CD4-positive, alpha-beta T cell treated with Interleukin-4 for 4 hours (primary cell): Measurements from ENCODE around the gene TNRC18.

Experiments used
- DNase-seq: peaks from one replicate; pipeline ENCODE4 v3.0.0-alpha.2; 2020

The TNRC18 gene

GRCh38 chr7:5425507-5426225 lies 2.0 kb upstream of the TNRC18 start:
- no peak for DNase-seq

GRCh38 chr7:5424749-5425506 lies 1.3 kb upstream of the TNRC18 start:
- DNase-seq, result no peak

- DNase-seq, result peak; percentile 51
These were observed 528 bp upstream of the TNRC18 start for GRCh38 chr7:5423976-5424748.

GRCh38 chr7:5422396-5423305 lies 983 bp downstream of the TNRC18 start:
- DNase-seq, result no peak

DNA sequence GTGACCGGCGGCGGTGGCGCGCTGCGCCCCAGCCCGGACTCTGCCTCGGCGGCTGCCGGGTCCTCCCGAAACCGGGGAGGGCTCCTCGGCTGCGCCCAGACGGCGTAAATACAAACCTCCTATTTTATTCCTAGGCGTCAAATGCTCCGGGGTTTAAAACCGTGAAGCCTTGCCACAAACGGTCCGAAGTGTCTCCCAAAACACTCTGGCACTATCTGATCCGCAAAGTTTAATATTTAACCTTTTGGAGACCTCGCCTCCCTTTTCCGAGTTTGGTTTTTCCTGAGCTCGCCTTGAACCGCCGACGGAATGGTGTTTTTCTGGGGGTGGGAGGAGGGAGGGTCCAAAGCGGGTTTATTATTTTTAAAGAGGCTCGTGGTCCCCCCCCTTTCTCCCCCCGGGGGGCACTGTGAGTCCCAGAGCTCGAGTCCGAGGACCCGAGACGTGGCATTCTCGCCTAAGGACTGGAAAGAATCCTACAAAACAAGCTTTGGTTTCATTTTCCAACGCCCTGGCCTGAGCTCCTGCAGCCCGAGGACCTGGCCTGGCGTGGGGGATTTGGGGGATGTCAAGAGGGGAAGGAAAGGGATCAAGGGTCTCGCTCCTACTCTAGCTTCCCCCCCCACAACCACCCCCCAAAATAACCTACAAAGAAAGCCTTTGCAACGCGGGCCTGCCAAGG lies 1.8 kb downstream of the TNRC18 start:
- no peak for DNase-seq

GRCh38 chr7:5420881-5421713 lies 2.5 kb downstream of the TNRC18 start:
- DNase-seq, result no peak

DNA sequence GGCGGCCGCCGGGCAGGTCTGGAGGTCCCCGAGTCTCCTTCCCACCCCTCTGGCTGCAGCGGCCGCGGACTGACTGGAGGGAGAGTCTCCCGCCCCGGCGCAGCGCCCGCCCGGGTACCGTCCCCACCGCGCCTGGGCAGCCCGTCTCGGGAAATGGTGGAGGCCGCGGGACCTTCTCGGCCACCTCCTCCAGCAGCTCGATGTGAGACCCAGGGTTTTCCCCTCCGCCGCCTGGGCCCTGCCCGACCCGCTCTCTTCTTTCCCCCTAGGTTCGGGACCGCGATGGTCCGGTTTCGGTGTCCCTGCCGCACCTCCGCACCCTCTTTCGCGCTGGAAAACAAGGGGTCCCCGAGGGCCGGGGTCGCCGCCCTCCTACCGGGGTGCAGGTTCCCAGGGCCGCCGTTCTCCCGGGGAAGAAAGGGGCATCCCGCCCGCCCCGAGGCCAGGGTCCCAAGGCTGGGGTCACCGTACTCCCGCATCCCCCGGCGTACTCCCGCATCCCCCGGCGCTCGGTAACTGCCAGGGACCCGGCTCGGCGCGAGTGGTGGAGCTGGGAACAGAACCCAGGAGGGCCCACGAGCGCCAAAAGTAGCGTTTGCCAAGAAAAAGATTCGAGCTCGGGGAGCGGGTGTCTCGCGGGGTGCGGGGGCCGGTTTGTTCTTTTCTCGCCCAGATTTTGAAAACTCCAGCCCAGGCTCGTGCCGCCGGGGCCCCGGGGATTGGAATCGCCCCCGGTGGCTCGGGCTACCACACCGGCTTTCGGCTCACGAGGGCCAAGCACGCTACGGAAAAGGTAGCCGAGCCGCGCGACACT lies 3.4 kb downstream of the TNRC18 start:
- DNase-seq, result no peak

DNA sequence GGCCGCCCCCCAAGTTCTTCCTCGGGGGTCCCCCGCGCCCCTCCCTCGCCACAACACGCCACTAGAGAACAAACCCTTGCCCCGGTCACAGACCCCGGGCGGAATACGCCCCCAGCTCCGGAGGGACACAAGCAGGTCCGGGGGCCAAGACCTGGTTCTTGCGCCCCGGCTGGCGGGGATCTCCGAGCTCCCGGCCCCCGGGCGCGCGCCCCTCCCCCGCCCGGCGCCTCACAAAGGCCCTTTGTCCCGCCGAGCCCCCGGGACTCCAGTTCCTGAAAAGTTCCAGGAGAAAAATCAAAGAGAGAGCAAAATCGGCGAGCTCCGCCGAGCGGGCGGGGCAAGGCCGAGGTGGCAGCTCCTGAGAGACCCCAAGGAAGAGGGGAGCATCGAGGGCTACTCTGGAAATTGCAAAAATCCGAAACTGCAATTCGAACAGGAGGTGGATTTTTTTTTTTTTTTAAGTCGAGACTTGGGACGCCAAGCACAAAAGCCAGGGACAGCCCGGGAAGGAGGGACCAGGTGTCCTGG lies 4.0 kb downstream of the TNRC18 start:
- DNase-seq, result no peak

DNA sequence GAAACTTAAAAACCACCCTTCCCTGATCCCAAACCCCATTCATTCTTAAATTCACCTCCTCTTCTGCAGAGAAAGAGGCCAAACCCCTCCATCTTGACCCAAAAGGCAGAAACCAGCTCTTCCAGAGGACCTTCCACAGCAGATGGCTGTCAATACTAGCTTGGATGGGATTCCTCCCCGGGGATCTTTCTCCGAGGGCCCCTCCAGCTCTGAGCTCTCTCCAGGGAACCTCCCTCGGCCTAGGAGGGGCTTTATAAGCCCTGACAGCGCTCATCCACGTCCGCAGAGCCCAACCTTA lies 5.4 kb downstream of the TNRC18 start:
- DNase-seq, result no peak

GRCh38 chr7:5417106-5418071 lies 6.2 kb downstream of the TNRC18 start:
- no peak for DNase-seq

DNA sequence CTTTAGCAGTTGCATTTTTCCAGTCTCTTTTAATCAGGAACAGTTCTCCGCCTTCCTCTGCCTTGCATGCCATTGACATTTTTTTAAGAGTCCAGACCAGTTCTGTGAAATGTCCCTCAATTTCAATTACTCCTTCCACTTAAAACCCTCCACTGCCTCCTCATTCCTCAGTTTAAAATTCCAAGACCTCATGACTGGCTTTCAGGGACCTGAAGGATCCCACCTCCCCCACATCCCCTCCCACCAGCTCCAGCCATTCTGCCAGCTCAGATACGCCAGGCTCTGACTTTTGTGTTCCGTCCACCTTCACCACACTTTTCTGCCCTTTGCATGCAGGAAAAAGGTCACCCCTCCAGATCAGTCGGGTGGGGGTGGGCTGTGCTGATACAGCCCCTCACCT lies 8.7 kb downstream of the TNRC18 start:
- DNase-seq, result no peak

DNA sequence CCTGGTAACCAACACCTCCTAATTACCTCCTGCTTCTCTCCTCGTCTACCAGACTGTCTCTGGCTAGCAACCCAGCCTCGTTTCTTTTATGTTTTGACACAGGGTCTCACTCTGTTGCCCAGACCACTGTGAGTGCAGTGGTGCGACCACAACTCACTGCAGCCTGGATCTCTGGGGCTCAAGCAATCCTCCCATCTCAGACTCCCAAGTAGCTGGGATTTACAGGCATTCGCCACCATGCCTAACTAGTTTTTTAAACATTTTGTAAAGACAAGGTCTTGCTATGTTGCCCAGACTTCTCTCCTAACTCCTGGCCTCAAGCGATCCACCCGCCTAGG lies 10.2 kb downstream of the TNRC18 start:
- no peak for DNase-seq

- no peak for DNase-seq
These were observed 14.9 kb downstream of the TNRC18 start for GRCh38 chr7:5408777-5409176.

GRCh38 chr7:5406957-5407945 lies 16.4 kb downstream of the TNRC18 start:
- DNase-seq, result no peak

DNA sequence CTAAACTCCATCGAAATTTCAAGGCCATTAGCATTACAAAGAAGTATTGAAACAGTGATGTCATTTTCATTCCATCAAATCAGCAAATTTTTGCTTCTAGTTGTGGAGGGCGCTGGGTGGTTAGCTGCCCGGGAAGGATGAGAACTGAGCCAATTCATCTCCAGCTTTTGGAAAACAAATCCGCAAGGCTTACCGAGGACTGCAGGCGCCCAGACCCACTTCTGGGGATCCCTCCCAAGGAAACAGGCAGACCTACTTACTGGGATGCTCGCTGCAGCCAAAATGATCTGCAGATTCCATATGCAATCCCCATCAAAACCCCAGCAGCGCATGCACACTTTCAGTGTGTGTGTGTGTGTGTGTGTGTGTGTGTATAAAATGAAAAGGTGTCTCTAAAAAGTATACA lies 19.2 kb downstream of the TNRC18 start:
- DNase-seq, result no peak

- DNase-seq, result no peak
These were observed 20.2 kb downstream of the TNRC18 start for GRCh38 chr7:5403442-5403841.

DNA sequence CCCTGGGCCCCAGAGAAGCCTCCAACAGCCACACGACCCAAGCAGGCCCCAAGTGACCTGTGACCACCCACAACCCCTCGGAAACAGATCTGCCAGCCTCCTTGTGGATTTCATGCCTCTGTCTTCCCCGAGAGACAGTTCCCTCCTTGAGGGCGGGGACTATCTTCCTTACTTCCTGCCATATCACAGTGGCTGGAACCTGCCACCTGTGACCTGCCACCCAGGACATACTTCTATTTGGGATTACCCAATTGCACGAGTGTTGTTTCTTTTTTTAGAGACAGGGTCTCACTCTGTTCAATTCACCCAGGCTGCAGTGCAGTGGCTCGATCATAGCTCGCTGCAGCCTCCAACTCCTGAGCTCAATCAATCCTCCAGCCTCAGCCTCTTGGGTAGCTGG lies 25.9 kb downstream of the TNRC18 start:
- DNase-seq, result no peak
